GM21825 (cell line): ENCODE measurements around the gene BMPR2.
"Not testable (repeated sequence)": the region's sequence is repeated elsewhere in the genome, so short reads cannot be mapped to it uniquely, and the experiment has no call there.

Source experiments
- ATAC-seq: cut with Tn5 transposase; IDR thresholded peaks from one replicate; pipeline ENCODE4 v1.9.1; 2021; ENCODE audit warnings: mild to moderate bottlenecking, moderate library complexity; ENCODE audit not compliant: unreplicated experiment

Gene BMPR2

GRCh38 chr2:202444000-202444399 lies 67.9 kb downstream of the BMPR2 start:
- ATAC-seq, result no peak

- no peak for ATAC-seq
Measured at GRCh38 chr2:202449344-202449743, 73.2 kb downstream of the BMPR2 start.

- no peak for ATAC-seq
Measured at GRCh38 chr2:202450785-202451184, 74.7 kb downstream of the BMPR2 start.

GRCh38 chr2:202452744-202453143 lies 76.6 kb downstream of the BMPR2 start:
- no peak for ATAC-seq

GRCh38 chr2:202454536-202454935 lies 78.4 kb downstream of the BMPR2 start:
- ATAC-seq, result no peak

- ATAC-seq, result no peak
Measured at GRCh38 chr2:202455114-202455513, 79.0 kb downstream of the BMPR2 start.

- ATAC-seq, result no peak
Measured at GRCh38 chr2:202460119-202460518, 84.0 kb downstream of the BMPR2 start.

- ATAC-seq, result no peak
Measured at GRCh38 chr2:202479090-202479489, 103.0 kb downstream of the BMPR2 start.

- no peak for ATAC-seq
Measured at GRCh38 chr2:202479610-202480009, 103.5 kb downstream of the BMPR2 start.

GRCh38 chr2:202486351-202486750 lies 110.2 kb downstream of the BMPR2 start:
- ATAC-seq, result no peak

GRCh38 chr2:202488671-202489070 lies 112.5 kb downstream of the BMPR2 start:
- ATAC-seq, result no peak

- ATAC-seq, result no peak
Measured at GRCh38 chr2:202490479-202490878, 114.4 kb downstream of the BMPR2 start.

GRCh38 chr2:202491514-202491913 lies 115.4 kb downstream of the BMPR2 start:
- no peak for ATAC-seq

GRCh38 chr2:202494300-202495229 lies 118.4 kb downstream of the BMPR2 start:
- ATAC-seq, result no peak

GRCh38 chr2:202495230-202495604 lies 119.1 kb downstream of the BMPR2 start:
- no peak for ATAC-seq

GRCh38 chr2:202496835-202497472 lies 120.8 kb downstream of the BMPR2 start:
- not testable (repeated sequence) for ATAC-seq

GRCh38 chr2:202497473-202497866 lies 121.3 kb downstream of the BMPR2 start:
- not testable (repeated sequence) for ATAC-seq

GRCh38 chr2:202499841-202500240 lies 123.7 kb downstream of the BMPR2 start:
- not testable (repeated sequence) for ATAC-seq

GRCh38 chr2:202503276-202503675 lies 127.1 kb downstream of the BMPR2 start:
- not testable (repeated sequence) for ATAC-seq

- no peak for ATAC-seq
Measured at GRCh38 chr2:202508686-202509085, 132.6 kb downstream of the BMPR2 start.

GRCh38 chr2:202510911-202511310 lies 134.8 kb downstream of the BMPR2 start:
- no peak for ATAC-seq

- no peak for ATAC-seq
Measured at GRCh38 chr2:202512176-202512575, 136.0 kb downstream of the BMPR2 start.
